GM12875 (cell line): ENCODE results near the gene SHISA9.

ENCODE experiments used
- H3K4me3 ChIP-seq: one replicate; pipeline ENCODE4 v1.5.1; 2011; ENCODE audit warnings: low read depth, low read length, control low read depth
- TF ChIP-seq, protein P1 (sequence below): IDR thresholded peaks from 2 replicates; pipeline ENCODE4 v1.5.1; 2011; ENCODE audit warnings: low read depth, mild to moderate bottlenecking, control low read depth, inconsistent platforms, low read length, moderate library complexity, borderline replicate concordance; ENCODE audit not compliant: insufficient read depth

Gene SHISA9

DNA sequence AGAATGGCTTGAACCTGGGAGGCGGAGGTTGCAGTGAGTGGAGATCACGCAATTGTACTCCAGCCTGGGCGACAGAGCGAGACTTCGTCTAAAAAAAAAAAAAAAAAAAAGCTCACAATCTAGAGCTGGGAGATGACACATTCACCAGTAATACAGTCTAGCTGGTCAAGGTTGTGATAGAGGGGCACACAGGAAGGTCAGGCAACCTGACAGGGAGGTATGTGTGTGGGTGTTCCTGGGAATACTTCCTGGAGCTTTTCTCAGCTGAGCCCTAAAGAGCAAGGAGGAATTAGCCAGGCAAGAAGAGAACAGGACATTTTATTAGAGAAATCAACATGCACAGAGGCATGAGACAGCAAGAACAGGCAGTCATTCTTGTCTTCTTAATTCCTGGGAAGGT lies 216.7 kb downstream of the SHISA9 start:
- no peak overlapping the region for H3K4me3 ChIP-seq
- TF ChIP-seq, protein P1, sequence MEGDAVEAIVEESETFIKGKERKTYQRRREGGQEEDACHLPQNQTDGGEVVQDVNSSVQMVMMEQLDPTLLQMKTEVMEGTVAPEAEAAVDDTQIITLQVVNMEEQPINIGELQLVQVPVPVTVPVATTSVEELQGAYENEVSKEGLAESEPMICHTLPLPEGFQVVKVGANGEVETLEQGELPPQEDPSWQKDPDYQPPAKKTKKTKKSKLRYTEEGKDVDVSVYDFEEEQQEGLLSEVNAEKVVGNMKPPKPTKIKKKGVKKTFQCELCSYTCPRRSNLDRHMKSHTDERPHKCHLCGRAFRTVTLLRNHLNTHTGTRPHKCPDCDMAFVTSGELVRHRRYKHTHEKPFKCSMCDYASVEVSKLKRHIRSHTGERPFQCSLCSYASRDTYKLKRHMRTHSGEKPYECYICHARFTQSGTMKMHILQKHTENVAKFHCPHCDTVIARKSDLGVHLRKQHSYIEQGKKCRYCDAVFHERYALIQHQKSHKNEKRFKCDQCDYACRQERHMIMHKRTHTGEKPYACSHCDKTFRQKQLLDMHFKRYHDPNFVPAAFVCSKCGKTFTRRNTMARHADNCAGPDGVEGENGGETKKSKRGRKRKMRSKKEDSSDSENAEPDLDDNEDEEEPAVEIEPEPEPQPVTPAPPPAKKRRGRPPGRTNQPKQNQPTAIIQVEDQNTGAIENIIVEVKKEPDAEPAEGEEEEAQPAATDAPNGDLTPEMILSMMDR = no peak

DNA sequence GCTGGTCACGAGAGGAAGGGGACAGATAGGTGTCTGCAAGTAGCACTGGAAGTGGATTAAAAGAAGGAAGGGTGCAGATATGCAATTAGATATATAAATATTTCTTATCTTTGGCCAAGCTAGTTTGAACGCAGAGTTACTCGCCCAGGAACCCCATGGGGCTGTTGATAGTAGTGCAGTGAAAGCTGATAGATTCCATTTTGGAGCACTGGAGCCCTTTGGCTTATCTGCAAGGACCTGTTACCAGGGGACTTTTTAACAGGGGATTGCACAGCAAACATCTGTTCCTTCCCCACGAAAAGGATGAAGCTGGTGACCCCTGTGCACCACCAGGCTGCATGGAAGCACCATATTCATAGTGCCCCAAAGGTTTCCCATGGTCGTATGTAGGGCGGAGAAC lies 218.7 kb downstream of the SHISA9 start:
- H3K4me3 ChIP-seq = no peak overlapping the region
- TF ChIP-seq, protein P1 = no peak

DNA sequence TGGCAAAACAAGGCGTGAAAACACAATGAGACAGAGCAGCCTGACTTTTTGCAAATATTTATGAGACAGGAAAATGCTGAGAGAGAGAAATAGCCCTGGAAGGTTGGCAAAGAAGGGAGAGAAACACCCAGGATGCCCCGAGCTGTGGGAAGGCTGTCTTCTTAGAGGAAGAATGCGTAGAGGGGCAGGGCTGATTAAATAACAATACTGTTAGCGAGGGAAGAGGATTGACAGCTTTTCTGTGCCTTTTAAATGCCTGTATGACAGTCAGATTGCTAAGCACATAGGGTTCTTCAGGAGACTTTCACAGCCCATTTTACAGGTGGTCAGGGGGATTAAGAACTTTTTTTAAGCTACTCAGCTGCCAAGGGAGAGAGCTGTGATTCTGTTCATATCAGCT lies 219.2 kb downstream of the SHISA9 start:
- TF ChIP-seq, protein P1 = no peak
- no peak overlapping the region for H3K4me3 ChIP-seq

DNA sequence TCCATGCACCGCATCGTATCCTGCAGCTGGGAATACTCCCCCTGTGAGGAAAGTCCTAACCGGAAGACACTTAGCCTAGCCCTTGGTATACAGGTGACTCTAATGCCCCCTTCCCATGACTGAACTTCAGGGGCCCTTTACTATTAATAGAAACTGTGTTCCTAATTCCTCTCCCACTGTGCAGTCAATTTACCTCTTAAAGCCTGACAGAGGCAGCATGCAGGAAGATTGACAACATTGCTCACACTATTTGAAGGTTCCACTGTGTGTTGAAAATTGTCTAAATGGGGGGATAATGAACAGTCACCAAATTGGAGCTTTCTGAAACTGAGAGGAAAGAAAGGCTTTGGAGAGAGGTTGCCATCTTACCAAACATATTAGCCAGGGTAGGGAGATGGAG lies 222.6 kb downstream of the SHISA9 start:
- TF ChIP-seq, protein P1 = no peak
- H3K4me3 ChIP-seq = no peak overlapping the region

DNA sequence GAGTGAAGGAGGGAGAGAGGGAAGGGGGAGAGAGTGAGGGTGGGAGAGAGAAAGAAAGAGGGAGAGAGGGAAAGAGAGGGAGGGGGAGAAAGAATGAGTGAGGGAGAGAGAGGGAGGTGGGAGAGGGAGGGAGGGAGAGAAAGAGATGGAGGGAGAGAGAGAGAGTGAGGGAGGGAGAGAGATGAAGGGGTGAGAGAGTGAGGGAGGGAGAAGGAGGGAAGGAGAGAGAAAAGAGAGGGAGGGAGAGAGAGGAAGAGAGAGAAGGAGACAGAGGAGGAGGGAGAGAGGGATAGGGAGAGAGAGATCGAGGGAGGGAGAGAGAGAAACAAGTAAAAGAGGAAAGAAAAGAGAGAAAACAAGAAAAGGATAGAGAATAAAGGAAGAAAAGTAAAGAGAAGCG lies 225.7 kb downstream of the SHISA9 start:
- no peak overlapping the region for H3K4me3 ChIP-seq
- TF ChIP-seq, protein P1 = no peak

DNA sequence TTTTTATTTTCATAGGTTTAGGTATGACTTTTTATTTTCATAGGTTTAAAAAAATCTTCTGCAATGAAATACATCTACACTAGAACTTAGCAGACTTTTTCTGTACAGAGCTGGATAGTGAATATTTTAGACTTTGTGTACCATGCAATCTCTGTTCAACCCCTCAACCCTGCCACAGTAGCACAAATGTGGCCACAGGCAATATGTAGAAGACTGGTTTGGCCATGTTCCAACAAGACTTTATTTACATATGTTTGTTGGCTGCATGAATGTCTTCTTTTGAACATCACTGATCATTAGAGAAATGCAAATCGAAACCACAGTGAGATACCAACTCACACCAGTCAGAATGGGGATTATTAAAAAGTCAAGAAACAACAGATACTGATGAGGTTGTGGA lies 229.2 kb downstream of the SHISA9 start:
- no peak overlapping the region for H3K4me3 ChIP-seq
- TF ChIP-seq, protein P1 = no peak

DNA sequence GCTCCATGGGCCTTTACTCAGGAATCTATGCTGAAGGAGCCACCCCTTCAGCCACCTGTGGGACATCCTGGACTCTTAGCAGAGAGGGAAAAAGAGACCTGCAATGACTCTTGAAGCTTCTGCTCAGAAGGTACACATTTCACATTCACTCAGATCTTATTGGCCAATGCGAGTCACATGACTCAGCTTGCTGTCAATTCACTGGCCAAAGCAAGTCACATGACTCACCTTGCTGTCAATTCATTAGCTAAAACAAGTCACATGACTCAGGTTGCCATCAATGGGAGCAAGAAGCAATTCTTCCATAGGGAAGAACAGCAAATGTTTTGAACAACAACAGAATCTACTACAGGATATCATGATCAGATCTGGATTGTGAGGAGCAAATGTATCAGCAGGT lies 233.4 kb downstream of the SHISA9 start:
- H3K4me3 ChIP-seq = no peak overlapping the region
- TF ChIP-seq, protein P1 = no peak
